A549 (cell line): ENCODE data around the gene FAM174B. TPM values are rescaled to one million over a fixed set of nuclear protein-coding genes. Genes with fewer than 3 reads are reported as not detected.

Experiments used
- ATAC-seq, 2 experiments: fragments of 200-7000 bp in 1 of 2; fragments of >200 bp in 1 of 2; cut with Nextera tagmentation in 1 of 2; cut with Tn5 transposase in 1 of 2; 3 replicates each; pipeline versions ENCODE4 v1.8.0 to v1.9.1; 2018 to 2020; ENCODE audit warnings: mild to moderate bottlenecking in 1 of 2, moderate library complexity in 1 of 2
- CTCF ChIA-PET: fragments of 300-600 bp; sonication (Branson Sonifier 250); formaldehyde crosslinking; extraction: SDS; loops from one replicate; lab custom pipeline; 2021; ENCODE audit warnings: antibody characterized with exemption, inconsistent platforms; lab: Yijun Ruan, JAX
- POLR2A ChIA-PET: fragments of 350-600 bp; formaldehyde crosslinking; extraction: SDS; loops from one replicate; lab custom pipeline; 2021; ENCODE audit warnings: antibody characterized with exemption, inconsistent platforms; lab: Yijun Ruan, JAX
- DNase-seq, 2 experiments: peaks; one replicate each; pipeline versions ENCODE4 v3.0.0 to v3.0.0-alpha.2; 2011 to 2016; ENCODE audit warnings: low read depth in 1 of 2, low spot score in 1 of 2
- FAIRE-seq: peaks from 2 replicates; lab custom pipeline; 2011; peaks lifted over from hg19 to GRCh38; lab: Jason Lieb, UNC
- H3K27ac ChIP-seq, 2 experiments: fragments of >200 bp; sonication (Bioruptor Twin); formaldehyde crosslinking; 3 replicates each; pipeline ENCODE4 v1.5.1; 2016 to 2017
- H3K4me1 ChIP-seq: fragments of >200 bp; sonication (Bioruptor Twin); formaldehyde crosslinking; 3 replicates; pipeline ENCODE4 v1.6.1; 2016
- H3K4me2 ChIP-seq: fragments of >200 bp; sonication (Bioruptor Twin); formaldehyde crosslinking; 3 replicates; pipeline ENCODE4 v1.6.1; 2016
- H3K4me3 ChIP-seq: fragments of >200 bp; sonication (Bioruptor Twin); formaldehyde crosslinking; 3 replicates; pipeline ENCODE4 v1.5.1; 2016
- H3K9me3 ChIP-seq: fragments of >200 bp; sonication (Bioruptor Twin); formaldehyde crosslinking; 3 replicates; pipeline ENCODE4 v1.6.1; 2016
- BHLHE40 ChIP-seq: IDR thresholded peaks from 2 replicates; pipeline ENCODE4 v1.6.1; 2012; ENCODE audit warnings: low read depth, low read length, inconsistent platforms
- CBX2 ChIP-seq: fragments of 200-600 bp; sonication (generic); IDR thresholded peaks from 2 replicates; pipeline ENCODE4 v1.6.1; 2016; ENCODE audit warnings: low read depth, mild to moderate bottlenecking, borderline replicate concordance
- CEBPB ChIP-seq, 2 experiments: fragments of >200 bp in 1 of 2; sonication (Bioruptor Twin) in 1 of 2; formaldehyde crosslinking in 1 of 2; IDR thresholded peaks; 2 replicates each; pipeline ENCODE4 v1.6.1; 2012 to 2016
- CHD2 ChIP-seq: fragments of 150-350 bp; IDR thresholded peaks from 2 replicates; pipeline ENCODE4 v1.6.1; 2014; ENCODE audit warnings: low read length; ENCODE audit not compliant: partially characterized antibody
- E2F6 ChIP-seq: IDR thresholded peaks from 2 replicates; pipeline ENCODE4 v1.6.1; 2012; ENCODE audit warnings: low read depth, borderline replicate concordance
- EP300 ChIP-seq, 2 experiments: fragments of >200 bp; sonication (Bioruptor Twin); formaldehyde crosslinking; IDR thresholded peaks; 2 replicates in 1 of 2; 3 replicates in 1 of 2; pipeline ENCODE4 v1.6.1; 2016 to 2017
- FOSB ChIP-seq: fragments of 250-450 bp; sonication (Bioruptor Pico); IDR thresholded peaks from 2 replicates; pipeline ENCODE4 v1.5.0; 2020; ENCODE audit warnings: mild to moderate bottlenecking, moderate library complexity
- HDAC2 ChIP-seq: fragments of 200-600 bp; sonication (generic); IDR thresholded peaks from 2 replicates; pipeline ENCODE4 v1.6.1; 2016
- HES2 ChIP-seq: fragments of >200 bp; sonication (Bioruptor Twin); formaldehyde crosslinking; IDR thresholded peaks from 2 replicates; pipeline ENCODE4 v1.6.1; 2016
- HEYL ChIP-seq: fragments of 250-450 bp; sonication (Bioruptor Pico); IDR thresholded peaks from 2 replicates; pipeline ENCODE4 v1.8.0; 2021; ENCODE audit warnings: mild to moderate bottlenecking, moderate library complexity
- HMGXB4 ChIP-seq: fragments of 250-450 bp; sonication (Bioruptor Pico); IDR thresholded peaks from 2 replicates; pipeline ENCODE4 v1.5.0; 2021; ENCODE audit warnings: mild to moderate bottlenecking, moderate library complexity, borderline replicate concordance
- HOXA7 ChIP-seq: fragments of 250-450 bp; sonication (Bioruptor Pico); IDR thresholded peaks from 2 replicates; pipeline ENCODE4 v1.5.0; 2020; ENCODE audit warnings: mild to moderate bottlenecking, moderate library complexity
- HOXB5 ChIP-seq: fragments of 250-450 bp; sonication (Bioruptor Pico); IDR thresholded peaks from 2 replicates; pipeline ENCODE4 v1.5.0; 2020; ENCODE audit warnings: mild to moderate bottlenecking, moderate library complexity
- JUN ChIP-seq, 2 experiments: fragments of >200 bp; sonication (Bioruptor Twin); formaldehyde crosslinking; IDR thresholded peaks; 2 replicates in 1 of 2; 3 replicates in 1 of 2; pipeline ENCODE4 v1.6.1; 2016 to 2017
- KDM5A ChIP-seq: fragments of 200-600 bp; sonication (generic); IDR thresholded peaks from 2 replicates; pipeline ENCODE4 v1.6.1; 2016; ENCODE audit warnings: antibody characterized with exemption, mild to moderate bottlenecking
- MAZ ChIP-seq: fragments of 150-350 bp; IDR thresholded peaks from 2 replicates; pipeline ENCODE4 v1.6.1; 2014; ENCODE audit warnings: antibody characterized with exemption, low read depth, low read length, borderline replicate concordance
- MYC ChIP-seq: IDR thresholded peaks from 2 replicates; pipeline ENCODE4 v1.6.1; 2012; ENCODE audit warnings: mild to moderate bottlenecking, inconsistent platforms, low read length, improper control_type of control experiment, borderline replicate concordance
- NPAS2 ChIP-seq: fragments of 250-450 bp; sonication (Bioruptor Pico); IDR thresholded peaks from 2 replicates; pipeline ENCODE4 v1.8.0; 2022; ENCODE audit warnings: mild to moderate bottlenecking, moderate library complexity, borderline replicate concordance
- NR3C1 ChIP-seq: fragments of >200 bp; sonication (Bioruptor Twin); formaldehyde crosslinking; IDR thresholded peaks from 3 replicates; pipeline ENCODE4 v1.6.1; 2017
- RAD21 ChIP-seq, 2 experiments: fragments of >200 bp in 1 of 2; sonication (Bioruptor Twin) in 1 of 2; formaldehyde crosslinking in 1 of 2; IDR thresholded peaks in 1 of 2; conservative IDR thresholded peaks in 1 of 2; 2 replicates in 1 of 2; 3 replicates in 1 of 2; pipeline ENCODE4 v1.6.1; 2012 to 2018; ENCODE audit warnings: inconsistent platforms in 1 of 2
- RNF2 ChIP-seq: fragments of 200-600 bp; sonication (generic); IDR thresholded peaks from 2 replicates; pipeline ENCODE4 v1.6.1; 2016; ENCODE audit warnings: low read depth, mild to moderate bottlenecking, antibody characterized with exemption, moderate library complexity, borderline replicate concordance
- TP53 ChIP-seq: fragments of 250-450 bp; sonication (Bioruptor Pico); IDR thresholded peaks from 2 replicates; pipeline ENCODE4 v1.5.0; 2021; ENCODE audit warnings: mild to moderate bottlenecking, moderate library complexity
- ZC3H11A ChIP-seq: fragments of 450-650 bp; IDR thresholded peaks from 2 replicates; pipeline ENCODE4 v1.6.1; 2014; ENCODE audit warnings: antibody characterized with exemption, mild to moderate bottlenecking
- WGBS: methylation state at CpG from one replicate; pipeline ENCODE4 v1.1.6; 2017; ENCODE audit errors: missing lambda C conversion rate; 5-methylcytosine and 5-hydroxymethylcytosine counted together
- polyA plus RNA-seq, 4 experiments: library from polyadenylated mRNA; depleted of rRNA in 3 of 4; stranded (reverse); fragments of >200 nt; fragmentation: RNase III in 1 of 4; extraction: RNeasy Plus Mini Kit Qiagen cat#74134 plus additional on column Dnase treatment in 1 of 4; gene quantifications; 2 replicates in 3 of 4; 3 replicates in 1 of 4; pipeline ENCODE4 v1.2.3, GENCODE V29; 2011 to 2017

The FAM174B gene
- polyA plus RNA-seq, 2 of the 4 experiments (the other 2 are of a cell fraction): 4.6 to 13.9 TPM

GRCh38 chr15:92656089-92656488, 514 bp upstream of the FAM174B start:
- Histone ChIP-seq H3K4me3 (peak overlapping the region; percentile 57), H3K9me3 (no peaks in the 10 kb centered on the region), H3K27ac (peak overlapping the region; percentile 61 to 75; a peak in 4 of 6 replicates), H3K4me2 (peak overlapping the region; percentile 85)
- TF ChIP-seq FOSB (CRISPR knock-in tag): no peak
- no peak for TF ChIP-seq ZC3H11A
- TF ChIP-seq BHLHE40: no peak
- no peak for TF ChIP-seq CBX2
- TF ChIP-seq NR3C1: no peak
- TF ChIP-seq EP300 (IDR thresholded peaks at IDR 0.05): no peak
- TF ChIP-seq HDAC2: no peak
- no peak for TF ChIP-seq TP53 (CRISPR knock-in tag)
- TF ChIP-seq RAD21 (conservative IDR thresholded peaks at IDR 0.05 in 1 of 2, IDR thresholded peaks at IDR 0.05 in 1 of 2): no peak
- TF ChIP-seq CHD2: no peak
- TF ChIP-seq JUN (IDR thresholded peaks at IDR 0.05): no peak
- no peak for TF ChIP-seq E2F6
- TF ChIP-seq NPAS2: no peak
- TF ChIP-seq, all 56 proteins: peak for 0
- 94% methylated on average over 6 of the region's 6 CpGs for WGBS
- no peaks in the 10 kb centered on the region; the same call in 2 of the 3 replicates for H3K4me1 ChIP-seq
- POLR2A ChIA-PET: interaction anchor here (0.6 to 1.1 kb wide), 3 partner anchors 8 to 36 kb away, joined by 3 to 6 read pairs (median 3); no protein-coding TSS in a partner anchor
- no peak for FAIRE-seq
- no peak for DNase-seq
- no peak for ATAC-seq
- CTCF ChIA-PET: interaction anchor here (0.9 to 1.7 kb wide), 6 partner anchors 22 to 264 kb away, joined by 3 to 6 read pairs (median 3); no protein-coding TSS in a partner anchor

GRCh38 chr15:92654662-92655061, 913 bp downstream of the FAM174B start:
- TF ChIP-seq FOSB (CRISPR knock-in tag): no peak
- TF ChIP-seq HMGXB4 (CRISPR knock-in tag): no peak
- TF ChIP-seq KDM5A: no peak
- TF ChIP-seq MYC: no peak
- no peak for TF ChIP-seq HEYL (CRISPR knock-in tag)
- no peak for TF ChIP-seq EP300 (IDR thresholded peaks at IDR 0.05)
- TF ChIP-seq HOXB5 (CRISPR knock-in tag): no peak
- TF ChIP-seq MAZ: no peak
- no peak for TF ChIP-seq HES2
- no peak for TF ChIP-seq E2F6
- TF ChIP-seq HOXA7 (CRISPR knock-in tag): no peak
- TF ChIP-seq RNF2: no peak
- no peak for TF ChIP-seq CEBPB (IDR thresholded peaks at IDR 0.05)
- CTCF ChIA-PET: interaction anchor here (0.9 to 1.0 kb wide), 2 partner anchors 60 to 62 kb away, joined by 3 to 4 read pairs; no protein-coding TSS in a partner anchor
- FAIRE-seq: no peak
- H3K4me3 ChIP-seq: peak overlapping the region; percentile 57
- WGBS: 80% methylated on average over 7 of the region's 7 CpGs
- ATAC-seq: no peak
- no peaks in the 10 kb centered on the region; the same call in 2 of the 3 replicates for H3K4me1 ChIP-seq
- POLR2A ChIA-PET: no interaction called here
- no peak for DNase-seq
- no peak overlapping the region for H3K27ac ChIP-seq
- H3K4me2 ChIP-seq: peak overlapping the region; percentile 85
- no peaks in the 10 kb centered on the region for H3K9me3 ChIP-seq
